Testis (tissue), 2 donors: ENCODE data around the gene PRRT3.

ENCODE experiments used
- CTCF ChIP-seq, 3 experiments: fragments of 450-650 bp in 2 of 3; fragments of 200-600 bp in 1 of 3; sonication (generic) in 1 of 3; IDR thresholded peaks; one replicate each; pipeline ENCODE4 v1.5.1; 2016 to 2019; ENCODE audit warnings: antibody characterized with exemption in 3 of 3, mild to moderate bottlenecking in 2 of 3, moderate library complexity in 1 of 3
- POLR2A ChIP-seq: fragments of 450-650 bp; IDR thresholded peaks from one replicate; pipeline ENCODE4 v1.6.1; 2017; ENCODE audit warnings: antibody characterized with exemption, mild to moderate bottlenecking, moderate library complexity

GRCh38 chr3:9994086-9994844, 42.1 kb upstream of the PRRT3 start:
- TF ChIP-seq CTCF (IDR thresholded peaks at IDR 0.05), result no peak
- TF ChIP-seq POLR2A, result no peak
